Measurements from ENCODE around the gene CATSPERZ. TPM values are rescaled to one million over a fixed set of nuclear protein-coding genes. Genes with fewer than 3 reads are reported as not detected.
A peak's percentile ranks its signal among the peaks of the same experiment; 100 is the strongest.

The CATSPERZ gene
- total RNA-seq, 2 donors from 2014 or later = 0.32 TPM; not detected in 1

DNA sequence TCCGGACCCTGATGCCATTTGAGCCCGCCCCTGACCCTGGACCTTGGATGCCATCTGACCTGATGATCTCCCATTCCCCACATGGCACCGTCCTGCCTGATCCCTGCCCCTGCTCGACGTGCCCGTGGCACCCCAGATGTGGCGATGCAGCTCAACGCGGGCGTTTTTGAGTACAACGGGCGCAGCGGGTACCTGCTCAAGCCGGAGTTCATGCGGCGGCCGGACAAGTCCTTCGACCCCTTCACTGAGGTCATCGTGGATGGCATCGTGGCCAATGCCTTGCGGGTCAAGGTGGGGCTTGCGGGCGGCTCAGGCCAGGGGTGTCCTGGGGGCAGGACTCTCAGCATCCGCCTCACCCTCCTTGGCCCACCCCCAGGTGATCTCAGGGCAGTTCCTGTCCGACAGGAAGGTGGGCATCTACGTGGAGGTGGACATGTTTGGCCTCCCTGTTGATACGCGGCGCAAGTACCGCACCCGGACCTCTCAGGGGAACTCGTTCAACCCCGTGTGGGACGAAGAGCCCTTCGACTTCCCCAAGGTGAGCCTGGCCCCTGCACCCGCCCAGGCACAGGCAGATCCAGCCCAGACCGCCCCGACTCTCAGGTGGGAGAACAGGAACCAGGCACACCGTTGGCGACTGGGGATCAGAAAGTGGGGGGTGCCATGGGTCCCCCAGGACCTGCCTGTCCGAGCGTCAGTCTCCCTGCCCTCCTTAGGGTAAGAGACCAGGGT is 37.7 kb upstream of the CATSPERZ start:
- intact Hi-C loops (cut with DNase I) = no loop called here
- DNase-seq (no peak), ATAC-seq (no peak)

DNA sequence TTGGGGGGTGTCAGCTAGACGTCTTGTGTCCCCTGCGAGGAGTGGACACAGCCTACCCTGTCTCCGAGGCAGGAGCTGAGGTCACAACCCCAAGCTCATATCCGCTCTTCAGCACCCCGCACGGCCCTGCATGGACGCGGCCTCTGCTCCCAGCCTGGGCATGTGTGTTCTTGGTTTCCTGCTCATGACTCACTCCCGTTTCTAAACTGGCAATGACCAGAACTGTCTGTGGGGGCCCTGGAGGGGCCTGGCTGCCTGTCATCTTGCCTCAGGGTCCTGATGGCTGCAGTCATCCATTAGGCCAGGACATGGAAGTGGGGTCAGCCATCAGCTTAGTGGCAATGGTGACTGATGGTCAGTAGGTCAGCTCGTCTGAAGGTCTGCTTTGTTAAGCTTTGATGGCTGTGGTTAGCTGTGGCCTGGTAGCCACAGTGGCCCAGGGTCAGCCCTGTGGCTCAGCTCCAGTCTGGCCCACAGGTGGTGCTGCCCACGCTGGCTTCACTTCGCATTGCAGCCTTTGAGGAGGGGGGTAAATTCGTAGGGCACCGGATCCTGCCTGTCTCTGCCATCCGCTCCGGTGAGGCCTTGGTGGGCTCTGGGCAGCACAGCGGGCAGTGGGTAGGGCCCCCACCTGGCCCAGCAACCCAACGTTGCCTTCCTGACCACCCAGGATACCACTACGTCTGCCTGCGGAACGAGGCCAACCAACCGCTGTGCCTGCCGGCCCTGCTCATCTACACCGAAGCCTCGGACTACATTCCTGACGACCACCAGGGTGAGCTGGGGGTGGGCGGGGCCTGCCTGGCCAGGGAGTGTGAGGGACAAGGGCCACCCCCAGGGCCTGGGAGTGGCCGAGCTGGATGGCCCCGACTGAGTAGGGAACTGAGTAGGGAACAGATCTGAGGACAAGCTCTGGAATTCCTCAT is 36.9 kb upstream of the CATSPERZ start:
- intact Hi-C loops (cut with DNase I) = no loop called here
- ATAC-seq (no peak), DNase-seq (no peak)

DNA sequence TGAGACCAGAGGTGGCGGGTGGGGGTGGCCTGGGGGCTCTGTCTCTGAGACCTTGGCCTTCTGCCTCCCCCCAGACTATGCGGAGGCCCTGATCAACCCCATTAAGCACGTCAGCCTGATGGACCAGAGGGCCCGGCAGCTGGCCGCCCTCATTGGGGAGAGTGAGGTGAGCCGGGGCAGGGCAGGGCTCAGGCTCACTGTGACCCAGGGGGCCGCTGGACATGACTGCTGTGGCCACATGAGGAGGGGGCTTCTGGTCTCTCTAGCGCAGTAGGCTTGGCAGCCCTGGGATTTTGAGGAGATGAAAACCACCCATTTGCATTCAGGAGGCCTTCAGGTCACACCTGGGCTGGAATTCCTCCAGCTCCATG is 36.2 kb upstream of the CATSPERZ start:
- no peak for ATAC-seq
- intact Hi-C loops (cut with DNase I) = no loop called here
- no peak for DNase-seq

DNA sequence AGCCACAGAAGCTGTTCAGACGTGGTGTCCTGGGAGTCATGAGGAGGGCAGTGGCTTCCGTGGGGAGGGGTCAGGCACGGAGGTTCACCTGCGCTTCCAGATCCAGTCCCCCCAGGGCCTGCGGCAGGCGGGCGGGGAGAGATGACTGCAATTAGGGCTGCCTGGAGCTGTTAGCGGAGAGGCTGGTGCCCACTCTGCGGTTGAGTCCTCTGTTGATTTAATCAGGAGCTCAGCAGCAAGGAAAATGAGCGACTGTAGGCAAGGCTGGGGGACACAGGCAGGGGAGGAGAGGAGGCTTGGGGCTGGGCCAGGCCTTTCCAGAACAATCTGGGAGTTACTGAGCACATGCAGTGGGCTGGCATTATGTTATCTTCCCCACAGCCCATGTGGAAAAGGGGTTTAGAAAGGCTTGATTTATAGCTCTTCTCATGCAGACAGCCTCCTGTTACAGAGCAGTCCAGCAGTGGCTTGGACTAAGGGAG is 35.7 kb upstream of the CATSPERZ start:
- DNase-seq (no peak), ATAC-seq (no peak)
- intact Hi-C loops (cut with DNase I) = no loop called here

DNA sequence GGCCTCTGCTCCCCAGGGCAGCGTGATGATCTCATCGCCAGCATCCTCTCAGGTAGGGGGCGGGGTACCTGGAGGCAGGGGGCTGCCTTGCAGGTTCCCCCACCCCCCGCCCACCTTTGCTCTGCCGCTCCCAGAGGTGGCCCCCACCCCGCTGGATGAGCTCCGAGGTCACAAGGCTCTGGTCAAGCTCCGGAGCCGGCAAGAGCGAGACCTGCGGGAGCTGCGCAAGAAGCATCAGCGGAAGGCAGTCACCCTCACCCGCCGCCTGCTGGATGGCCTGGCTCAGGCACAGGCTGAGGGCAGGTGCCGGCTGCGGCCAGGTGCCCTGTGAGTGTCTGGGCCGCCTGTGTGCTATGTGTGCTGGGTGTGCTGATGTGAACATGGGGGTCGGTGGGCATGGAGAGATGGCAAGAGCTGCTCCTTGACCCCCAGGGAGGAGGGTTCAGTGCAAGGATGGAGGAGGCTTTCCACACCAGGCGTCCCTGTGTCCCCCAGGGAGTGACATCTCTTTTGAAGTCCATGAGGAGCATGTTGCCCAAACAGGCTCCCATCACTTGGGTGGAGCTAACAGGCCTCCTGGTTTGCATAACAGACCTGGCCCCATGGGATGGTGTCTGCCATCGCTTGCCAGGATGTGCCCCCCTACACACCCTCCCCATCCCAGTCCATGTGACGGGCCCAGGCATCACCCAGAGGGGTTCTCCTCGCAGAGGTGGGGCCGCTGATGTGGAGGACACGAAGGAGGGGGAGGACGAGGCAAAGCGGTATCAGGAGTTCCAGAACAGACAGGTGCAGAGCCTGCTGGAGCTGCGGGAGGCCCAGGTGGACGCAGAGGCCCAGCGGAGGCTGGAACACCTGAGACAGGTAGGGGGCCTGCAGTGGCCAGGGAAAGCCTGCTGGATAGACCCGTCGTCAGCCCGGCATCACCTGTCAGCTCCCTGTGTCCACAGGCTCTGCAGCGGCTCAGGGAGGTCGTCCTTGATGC is 34.7 kb upstream of the CATSPERZ start:
- intact Hi-C loops (cut with DNase I) = no loop called here
- ATAC-seq = no peak
- no peak for DNase-seq

DNA sequence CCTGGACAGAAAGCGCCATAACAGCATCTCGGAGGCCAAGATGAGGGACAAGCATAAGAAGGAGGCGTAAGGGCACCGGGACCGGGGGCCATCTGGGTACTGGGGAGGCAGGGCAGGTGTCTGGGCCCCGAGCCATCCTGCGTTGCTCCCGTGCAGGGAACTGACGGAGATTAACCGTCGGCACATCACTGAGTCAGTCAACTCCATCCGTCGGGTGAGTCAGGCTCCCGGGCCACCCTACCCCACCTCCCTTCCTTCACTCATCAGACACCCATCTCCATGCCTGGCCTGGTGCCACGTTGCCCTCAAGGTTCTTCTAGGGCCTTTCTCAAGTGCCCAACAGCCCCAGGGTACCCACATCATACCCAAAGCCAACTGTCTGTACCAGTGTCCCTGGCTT is 33.8 kb upstream of the CATSPERZ start:
- DNase-seq = no peak
- no peak for ATAC-seq
- intact Hi-C loops (cut with DNase I) = no loop called here

DNA sequence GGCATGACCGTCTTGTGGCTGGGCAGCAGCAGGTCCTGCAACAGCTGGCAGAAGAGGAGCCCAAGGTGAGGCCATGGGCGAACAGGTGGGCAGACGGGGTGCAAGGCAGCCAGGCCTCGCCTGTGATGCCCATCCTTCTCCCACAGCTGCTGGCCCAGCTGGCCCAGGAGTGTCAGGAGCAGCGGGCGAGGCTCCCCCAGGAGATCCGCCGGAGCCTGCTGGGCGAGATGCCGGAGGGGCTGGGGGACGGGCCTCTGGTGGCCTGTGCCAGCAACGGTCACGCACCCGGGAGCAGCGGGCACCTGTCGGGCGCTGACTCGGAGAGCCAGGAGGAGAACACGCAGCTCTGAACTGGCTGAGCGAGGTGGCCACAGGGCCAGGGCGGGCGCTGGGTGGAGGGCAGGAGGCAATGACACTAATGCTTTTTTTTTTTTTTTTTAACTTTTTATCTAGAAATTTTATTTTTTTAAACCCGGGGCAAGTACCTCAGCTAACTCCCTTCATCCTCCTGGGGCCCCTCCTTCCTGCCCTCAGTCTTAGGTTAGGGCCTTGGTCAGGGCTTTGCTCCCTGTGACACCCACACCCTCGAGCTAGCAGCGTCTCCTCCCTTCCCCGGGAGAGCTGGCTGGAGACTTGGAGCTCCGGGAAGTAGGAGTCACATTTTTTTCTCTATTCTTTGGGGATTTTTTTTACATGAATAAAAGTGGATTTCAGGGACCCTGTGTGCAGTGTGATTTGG is 32.8 kb upstream of the CATSPERZ start:
- ATAC-seq (no peak), DNase-seq (peak; percentile 64)
- intact Hi-C loops (cut with DNase I) = no loop called here

DNA sequence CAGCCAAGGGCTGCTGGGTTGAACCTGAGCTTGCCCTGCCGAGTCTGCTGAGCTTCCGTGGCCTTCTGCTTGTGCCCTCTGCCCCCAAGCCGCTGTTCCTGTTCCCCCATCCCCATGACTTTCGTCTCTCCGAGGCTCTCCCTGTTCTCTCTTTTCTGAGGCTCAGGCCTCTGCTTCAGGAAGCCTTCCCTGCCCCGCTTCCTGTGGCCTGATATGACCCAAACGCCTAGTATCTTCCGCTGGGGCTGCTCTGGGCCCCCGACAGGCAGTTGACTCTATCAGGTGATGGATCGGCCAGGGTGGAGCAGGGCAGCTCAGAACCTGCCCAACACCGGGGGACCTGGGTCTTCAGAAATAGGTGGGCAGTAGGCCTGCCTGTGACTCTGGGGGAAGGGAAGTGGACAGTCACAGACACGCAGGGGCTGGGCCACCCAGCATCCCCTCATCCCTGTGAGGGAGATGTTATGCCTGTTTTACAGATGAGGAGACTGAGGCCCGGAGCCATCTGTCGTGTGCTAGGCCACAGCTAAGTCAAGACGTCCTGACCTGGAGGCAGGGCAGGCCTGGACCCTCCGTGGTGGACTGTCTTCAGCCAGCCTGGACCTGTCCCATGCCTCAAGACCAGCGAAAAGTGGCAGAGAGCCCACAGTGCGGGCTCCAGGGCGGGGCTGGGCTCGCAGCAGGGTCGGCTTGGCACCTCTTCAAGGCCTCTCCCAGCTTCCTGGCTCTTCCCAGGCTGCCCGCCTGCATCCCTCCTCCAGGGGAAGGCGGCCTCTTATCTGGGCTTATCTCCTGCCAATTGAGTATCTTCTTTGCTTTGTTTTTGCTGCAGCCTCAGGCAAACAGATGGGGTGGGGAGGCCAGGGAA is 31.9 kb upstream of the CATSPERZ start:
- ATAC-seq = peak; percentile 3 to 16
- peak; percentile 90 for DNase-seq
- intact Hi-C loops (cut with DNase I) = no loop called here

DNA sequence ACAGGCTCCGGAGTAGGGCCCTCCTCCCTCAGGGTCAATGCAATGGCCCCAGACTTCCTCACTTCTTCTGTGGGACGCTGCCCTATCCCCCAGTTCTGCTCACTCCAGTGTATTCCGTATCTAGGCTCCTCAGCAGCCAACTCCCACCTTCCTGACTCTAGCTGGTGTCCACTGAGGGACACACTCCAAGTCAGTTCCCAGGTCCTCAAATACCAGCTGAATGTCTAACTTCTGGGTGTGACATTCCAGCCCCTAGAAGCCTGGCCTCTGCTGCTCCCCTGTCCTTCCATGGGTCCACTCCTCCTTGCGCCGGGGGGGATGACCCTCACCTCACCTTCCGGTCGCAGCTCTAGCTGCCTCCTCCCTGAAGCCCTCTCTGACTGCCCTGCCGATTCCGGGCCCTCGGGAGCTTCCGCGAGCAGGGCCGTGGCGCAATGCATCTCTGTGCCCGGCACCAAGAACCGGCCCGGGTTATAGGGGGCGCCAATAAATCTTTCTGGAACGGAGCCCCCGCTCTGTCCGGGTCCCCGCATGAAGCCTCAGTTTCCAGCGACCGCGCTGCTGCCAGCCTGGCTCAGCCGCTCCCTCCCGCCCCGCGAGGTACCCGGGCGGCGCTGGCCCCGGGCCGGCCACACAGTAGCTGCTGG is 31.1 kb upstream of the CATSPERZ start:
- ATAC-seq = peak; percentile 16 to 18
- intact Hi-C loops (cut with DNase I) = no loop called here
- peak; percentile 81 for DNase-seq

DNA sequence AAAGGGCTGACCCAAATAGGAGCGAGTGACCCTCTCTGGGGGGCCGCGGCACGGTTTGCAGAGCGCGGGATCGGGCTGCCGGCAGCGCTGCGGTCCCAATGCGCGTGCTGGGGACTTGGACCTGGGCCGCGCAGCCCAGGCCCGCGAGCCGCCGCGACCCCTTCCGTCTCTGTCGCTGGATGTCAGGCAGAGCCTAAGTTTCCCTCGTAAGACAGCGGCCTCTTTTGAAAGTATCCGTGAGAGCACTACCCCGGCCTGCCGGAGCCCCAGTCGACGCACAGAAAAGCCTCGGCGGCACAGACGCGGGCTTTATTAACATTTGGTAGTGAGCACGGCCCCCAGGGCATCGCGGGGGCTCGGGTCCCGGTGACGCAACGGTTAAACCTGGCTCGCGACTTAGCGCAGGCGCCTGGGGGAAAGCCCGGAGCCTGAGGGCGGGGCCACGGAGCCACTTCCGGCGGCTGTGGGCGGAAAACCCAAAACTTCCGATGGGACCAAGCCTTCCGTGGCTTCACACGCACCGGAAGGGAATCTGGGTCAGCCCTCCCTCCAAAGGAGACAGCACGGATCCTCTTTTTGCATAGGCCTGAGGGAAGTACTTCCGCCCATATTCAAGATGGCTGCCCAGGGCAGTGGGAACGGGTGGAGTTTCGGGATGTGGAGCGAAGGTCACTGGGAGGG is 30.5 kb upstream of the CATSPERZ start:
- DNase-seq = peak; percentile 98
- peak; percentile 85 to 89 for ATAC-seq
- intact Hi-C loops (cut with DNase I) = loop anchor here in 1 of 2 donors (1.0 kb wide), 1 partner anchor 16 kb away; the partner anchor contains the start of gene GPR137

DNA sequence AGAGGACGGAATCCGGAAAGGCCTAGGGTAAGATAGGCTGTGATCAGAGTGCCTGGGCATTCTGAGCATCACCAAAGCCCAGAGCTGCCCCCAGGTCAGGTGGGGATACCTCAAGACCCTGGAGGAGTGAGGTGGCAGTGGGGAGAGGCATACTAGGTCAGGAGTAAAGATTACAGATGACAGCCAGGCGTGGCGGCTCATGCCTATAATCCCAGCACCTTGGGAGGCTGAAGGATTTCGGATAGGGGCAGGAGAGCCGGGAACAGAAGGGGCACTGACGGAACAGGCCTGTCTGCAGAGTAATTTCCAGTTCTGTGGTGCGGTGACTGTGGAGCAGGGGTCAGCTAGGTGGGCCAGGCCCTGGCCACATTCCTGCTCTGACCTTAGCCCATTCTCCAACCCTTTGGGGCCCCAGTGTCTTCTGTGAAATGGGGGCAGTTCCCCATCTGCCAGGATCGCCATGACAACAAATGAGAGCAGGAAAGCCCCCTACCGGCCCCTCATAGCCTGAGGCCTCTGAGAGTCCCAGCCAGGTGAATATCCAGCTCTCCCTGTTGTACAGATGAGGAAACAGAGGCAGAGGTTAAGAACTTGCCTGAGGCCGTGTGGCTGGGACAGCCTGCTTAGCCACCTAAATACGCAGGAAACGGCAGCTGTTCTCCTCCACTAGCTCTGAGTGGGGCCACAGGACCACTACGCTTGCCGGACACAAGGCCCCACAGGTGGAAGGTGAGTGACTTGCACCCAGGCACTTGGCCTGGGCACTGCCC is 24.9 kb upstream of the CATSPERZ start:
- ATAC-seq (no peak), DNase-seq (no peak)
- intact Hi-C loops (cut with DNase I) = no loop called here

DNA sequence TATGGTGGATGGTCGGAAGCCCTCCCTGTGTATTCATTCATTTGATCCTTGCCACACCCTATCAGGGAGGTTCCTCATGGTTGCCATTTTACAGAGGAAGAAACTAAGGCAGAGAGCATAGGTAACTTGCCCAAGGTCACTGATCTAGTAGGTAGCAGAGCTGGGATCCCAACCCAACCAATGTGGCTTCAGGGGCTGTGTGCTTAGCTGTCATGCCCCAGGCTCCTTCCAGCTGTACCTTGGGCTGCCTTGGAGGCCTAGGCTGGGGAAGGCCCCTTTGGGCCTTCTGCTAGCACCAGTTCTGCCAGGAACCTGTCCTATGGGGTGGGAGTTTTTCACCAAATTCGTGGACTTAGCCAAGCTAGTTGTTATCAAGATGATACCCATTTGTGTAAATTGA is 24.3 kb upstream of the CATSPERZ start:
- no peak for DNase-seq
- intact Hi-C loops (cut with DNase I) = no loop called here
- ATAC-seq = no peak

DNA sequence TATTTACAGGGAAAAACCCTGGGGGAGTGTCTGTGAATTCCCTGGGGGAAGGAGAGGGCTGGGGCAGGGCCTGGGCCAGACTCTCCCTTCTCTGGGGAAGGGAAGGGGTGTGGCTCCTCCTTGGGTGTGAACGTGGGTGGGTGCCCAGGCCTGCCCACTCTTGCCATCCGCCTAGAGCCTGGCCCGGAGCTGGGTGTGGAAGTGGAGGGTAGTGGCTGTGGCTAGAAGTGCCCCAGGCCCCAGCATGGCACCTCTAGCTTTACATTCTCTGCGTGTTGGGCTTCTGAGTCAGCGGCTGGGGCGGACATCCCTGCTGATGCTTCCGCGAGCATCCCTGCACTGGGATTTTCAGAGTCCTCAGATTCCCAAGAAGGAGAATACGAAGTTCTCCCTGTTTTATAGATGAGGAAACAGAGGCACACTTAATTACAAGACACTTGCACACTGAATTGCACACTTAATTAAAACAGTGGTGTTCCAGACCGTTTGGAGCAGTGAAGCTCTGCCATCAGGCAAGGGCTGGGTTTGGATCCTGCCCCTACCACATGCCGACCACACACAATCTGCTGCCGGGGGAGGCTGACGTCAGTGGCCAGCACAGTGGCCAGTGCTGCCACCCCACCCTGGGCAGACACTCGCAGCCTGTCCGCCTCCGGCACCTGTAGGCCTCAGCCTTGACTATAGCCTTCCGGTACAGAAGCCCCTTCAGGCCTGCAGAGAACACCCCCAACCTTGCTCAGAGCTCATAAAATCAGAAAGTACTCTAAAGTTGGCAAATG is 23.3 kb upstream of the CATSPERZ start:
- ATAC-seq (peak in 1 of 2 donors; percentile 23), DNase-seq (no peak)
- intact Hi-C loops (cut with DNase I) = no loop called here

DNA sequence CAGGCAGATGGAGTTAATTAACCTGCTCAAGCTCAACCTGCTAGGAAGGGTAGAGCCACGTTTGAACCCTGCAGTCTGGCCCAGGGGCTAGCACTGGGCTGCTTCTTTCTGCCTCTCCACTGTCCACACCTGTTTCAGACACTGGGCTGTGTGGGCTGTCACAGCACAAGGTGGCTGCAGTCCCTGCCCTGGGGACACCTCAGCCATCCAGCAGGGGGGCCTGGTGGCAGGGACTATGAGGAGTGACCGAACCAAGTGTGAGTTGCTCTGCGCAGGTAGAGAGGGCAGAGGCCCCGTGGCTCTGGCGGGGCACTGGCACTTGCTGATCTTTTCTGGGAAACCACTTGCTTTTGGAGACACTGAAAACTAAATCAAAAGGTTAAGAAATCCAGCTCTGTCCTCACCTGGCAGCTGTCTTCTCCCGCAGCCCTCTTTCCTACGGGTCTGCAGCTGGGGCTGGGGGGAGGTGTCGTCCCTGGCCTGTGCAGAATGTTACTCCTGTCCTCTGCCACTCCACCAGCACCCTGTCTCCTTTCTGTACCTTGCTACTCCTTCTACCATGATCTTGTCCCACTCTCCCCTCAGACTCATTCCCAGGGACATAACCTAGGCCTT is 21.5 kb upstream of the CATSPERZ start:
- ATAC-seq (no peak), DNase-seq (no peak)
- intact Hi-C loops (cut with DNase I) = no loop called here
